Activated T-cell treated with anti-CD3 and anti-CD28 coated beads, Interleukin-2, amount 50 U/mL, for 1 hour (primary cell): ENCODE data around the gene ZNF665.
"Not testable (repeated sequence)": the region's sequence is repeated elsewhere in the genome, so short reads cannot be mapped to it uniquely, and the experiment has no call there.

Experiments used
- DNase-seq: peaks from one replicate; pipeline ENCODE4 v3.0.0-alpha.2; 2020

ZNF665 gene

GRCh38 chr19:53156850-53157249 is 36.3 kb downstream of the ZNF665 start:
- no peak for DNase-seq

DNA sequence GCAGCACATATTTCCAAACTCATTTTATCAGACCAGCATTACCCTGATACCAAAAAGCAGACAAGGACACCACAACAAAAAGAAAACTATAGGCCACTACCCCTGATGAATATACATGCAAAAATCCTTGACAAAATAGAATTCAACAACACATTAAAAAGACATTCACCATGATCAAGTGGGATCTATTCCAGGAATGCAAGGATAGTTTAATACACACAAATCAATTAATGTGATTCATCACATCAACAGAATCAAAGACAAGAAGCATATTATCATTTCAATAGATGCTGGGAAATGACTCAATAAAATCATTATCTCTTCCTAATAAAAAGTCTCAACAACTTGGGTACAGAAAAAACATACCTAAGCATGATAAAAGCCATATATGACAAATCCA is 45.5 kb downstream of the ZNF665 start:
- DNase-seq, result no peak

DNA sequence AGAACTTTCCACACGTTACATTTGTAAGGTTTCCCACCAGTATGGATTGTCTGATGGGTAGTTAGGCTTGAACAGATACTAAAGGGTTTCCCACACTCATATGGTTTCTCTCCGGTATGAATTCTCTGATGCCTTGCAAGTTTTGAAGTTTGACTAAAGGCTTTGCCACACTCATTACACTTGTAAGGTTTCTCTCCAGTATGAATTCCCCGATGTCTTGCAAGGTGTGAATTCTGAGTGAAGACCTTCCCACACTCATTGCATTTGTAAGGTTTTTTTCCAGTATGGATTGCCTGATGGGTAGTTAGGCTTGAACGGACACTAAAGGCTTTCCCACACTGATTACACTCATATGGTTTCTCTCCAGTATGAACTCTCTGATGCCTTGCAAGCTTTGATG is 52.8 kb downstream of the ZNF665 start:
- DNase-seq, result no peak

- DNase-seq, result no peak
Observed at GRCh38 chr19:53136432-53136831, 56.7 kb downstream of the ZNF665 start.

- peak; percentile 25 for DNase-seq
Observed at GRCh38 chr19:53132141-53132991, 60.8 kb downstream of the ZNF665 start, which contains the start of gene ZNF415. Gene ZNF415 (minus strand): TSS chr19:53132910. CDS start chr19:53122676, 10,234 bp downstream.

GRCh38 chr19:53131727-53132126 is 61.4 kb downstream of the ZNF665 start:
- no peak for DNase-seq

GRCh38 chr19:53131085-53131590 is 62.0 kb downstream of the ZNF665 start:
- DNase-seq, result no peak

GRCh38 chr19:53130506-53130905 is 62.7 kb downstream of the ZNF665 start:
- DNase-seq, result no peak

- not testable (repeated sequence) for DNase-seq
Observed at GRCh38 chr19:53126733-53127526, 66.2 kb downstream of the ZNF665 start.

GRCh38 chr19:53123400-53123799 is 69.8 kb downstream of the ZNF665 start:
- no peak for DNase-seq
